OCI-LY1 (cell line): ENCODE measurements around the gene MAN1A2.

Source experiments
- EZH2 ChIP-seq: fragments of 200-600 bp; sonication (generic), shearing (Covaris generic); IDR thresholded peaks from 2 replicates; pipeline ENCODE4 v1.8.0; 2017; ENCODE audit warnings: borderline replicate concordance, mixed run types, mild to moderate bottlenecking, antibody characterized with exemption, low read length, moderate library complexity, mixed read lengths
- TF ChIP-seq, protein P1 (sequence below): fragments of 200-600 bp; sonication (generic), shearing (Covaris generic); IDR thresholded peaks from 2 replicates; pipeline ENCODE4 v1.5.1; 2017; ENCODE audit warnings: mild to moderate bottlenecking, antibody characterized with exemption, low read length, moderate library complexity, mixed read lengths

- no peak for TF ChIP-seq EZH2
- TF ChIP-seq, protein P1, sequence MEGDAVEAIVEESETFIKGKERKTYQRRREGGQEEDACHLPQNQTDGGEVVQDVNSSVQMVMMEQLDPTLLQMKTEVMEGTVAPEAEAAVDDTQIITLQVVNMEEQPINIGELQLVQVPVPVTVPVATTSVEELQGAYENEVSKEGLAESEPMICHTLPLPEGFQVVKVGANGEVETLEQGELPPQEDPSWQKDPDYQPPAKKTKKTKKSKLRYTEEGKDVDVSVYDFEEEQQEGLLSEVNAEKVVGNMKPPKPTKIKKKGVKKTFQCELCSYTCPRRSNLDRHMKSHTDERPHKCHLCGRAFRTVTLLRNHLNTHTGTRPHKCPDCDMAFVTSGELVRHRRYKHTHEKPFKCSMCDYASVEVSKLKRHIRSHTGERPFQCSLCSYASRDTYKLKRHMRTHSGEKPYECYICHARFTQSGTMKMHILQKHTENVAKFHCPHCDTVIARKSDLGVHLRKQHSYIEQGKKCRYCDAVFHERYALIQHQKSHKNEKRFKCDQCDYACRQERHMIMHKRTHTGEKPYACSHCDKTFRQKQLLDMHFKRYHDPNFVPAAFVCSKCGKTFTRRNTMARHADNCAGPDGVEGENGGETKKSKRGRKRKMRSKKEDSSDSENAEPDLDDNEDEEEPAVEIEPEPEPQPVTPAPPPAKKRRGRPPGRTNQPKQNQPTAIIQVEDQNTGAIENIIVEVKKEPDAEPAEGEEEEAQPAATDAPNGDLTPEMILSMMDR, result no peak
These were observed 144.0 kb downstream of the MAN1A2 start for GRCh38 chr1:117511273-117511672.
